ENCODE data around the gene DAZAP1.

DNA sequence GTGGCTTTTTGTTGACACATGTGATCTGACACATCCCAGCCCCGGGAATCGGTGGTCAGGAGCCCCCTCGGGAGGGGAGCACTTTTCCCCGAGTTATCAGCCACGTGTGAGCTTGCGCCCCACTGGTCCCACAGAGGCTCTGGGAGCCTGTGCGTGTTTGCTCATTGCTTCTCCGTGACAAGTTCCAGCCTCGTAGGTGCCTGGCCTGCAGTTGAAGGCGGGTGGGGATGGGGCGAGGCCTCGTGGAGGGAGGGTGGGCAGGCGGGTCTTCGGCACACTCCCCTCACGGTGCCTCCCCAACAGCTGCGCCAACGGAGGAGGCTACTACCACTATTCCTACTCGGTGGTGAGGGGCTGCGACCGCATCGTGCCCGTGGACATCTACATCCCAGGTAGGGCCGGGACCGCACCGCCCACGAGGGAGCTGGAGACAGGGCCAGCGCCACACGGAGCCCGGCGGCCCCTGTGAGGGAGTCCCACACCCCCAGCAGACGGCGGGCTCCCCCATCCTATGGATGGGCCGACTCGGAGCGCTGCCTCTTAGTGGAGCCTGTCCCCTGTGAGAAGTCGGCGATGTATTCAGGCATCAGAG is 14.4 kb upstream of the DAZAP1 start:
- TF ChIP-seq GATA3 (IDR thresholded peaks at IDR 0.05; ENCODE audit: low read depth, low read length) (no peak), GATA2 (IDR thresholded peaks at IDR 0.05; ENCODE audit: low read depth, low read length) (no peak)
